RWPE1 (cell line): Measurements from ENCODE around the gene ELK3.

Experiments used
- CTCF ChIA-PET: fragments of 350-600 bp; sonication (Branson Sonifier 250); formaldehyde crosslinking; extraction: SDS; loops from one replicate; lab custom pipeline; 2021; lab: Yijun Ruan, JAX
- POLR2A ChIA-PET: fragments of 400-600 bp; formaldehyde crosslinking; extraction: SDS; loops from one replicate; lab custom pipeline; 2020; ENCODE audit warnings: antibody characterized with exemption; ENCODE audit not compliant: low non-redundant PET; lab: Yijun Ruan, JAX
- DNase-seq: peaks from one replicate; pipeline ENCODE4 v3.0.0; 2012; ENCODE audit warnings: low spot score
- H3K27ac ChIP-seq: fragments of 450-650 bp; 2 replicates; pipeline ENCODE4 v1.5.1; 2017
- CTCF ChIP-seq: fragments of 450-650 bp; conservative IDR thresholded peaks from 2 replicates; pipeline ENCODE4 v1.5.1; 2017; ENCODE audit warnings: low read depth, mild to moderate bottlenecking

Gene ELK3

GRCh38 chr12:96193725-96194575 is at the start of gene ELK3:
ELK3 (plus strand) TSS chr12:96194375.
- TF ChIP-seq CTCF: no peak
- peak within 1 kb of the TSS; percentile 99 for H3K27ac ChIP-seq
- POLR2A ChIA-PET: no interaction called here
- DNase-seq: peak; percentile 65
- CTCF ChIA-PET: no interaction called here

GRCh38 chr12:96146747-96147146 is 47.4 kb upstream of the ELK3 start:
- no peak for TF ChIP-seq CTCF
- ChIA-PET POLR2A (no interaction called here), CTCF (interaction anchor here (0.5 kb wide), 1 partner anchor 413 kb away, joined by 4 read pairs; no protein-coding TSS in a partner anchor)
- DNase-seq: no peak
- H3K27ac ChIP-seq: no peak overlapping the region

- TF ChIP-seq CTCF: no peak
- no peak for DNase-seq
- H3K27ac ChIP-seq: no peak overlapping the region
- POLR2A ChIA-PET: no interaction called here
- CTCF ChIA-PET: no interaction called here
Observed at GRCh38 chr12:96150442-96150841, 43.7 kb upstream of the ELK3 start.

- ChIA-PET CTCF (interaction anchor here (0.7 kb wide), 1 partner anchor 15 kb away, joined by 4 read pairs; no protein-coding TSS in a partner anchor), POLR2A (no interaction called here)
- no peak for DNase-seq
- no peak overlapping the region for H3K27ac ChIP-seq
- TF ChIP-seq CTCF: no peak
Observed at GRCh38 chr12:96152164-96152563, 42.0 kb upstream of the ELK3 start.

GRCh38 chr12:96153131-96153725 is 40.9 kb upstream of the ELK3 start:
- POLR2A ChIA-PET: no interaction called here
- no peak for DNase-seq
- TF ChIP-seq CTCF: no peak
- no peak overlapping the region for H3K27ac ChIP-seq
- CTCF ChIA-PET: no interaction called here

GRCh38 chr12:96155181-96155580 is 39.0 kb upstream of the ELK3 start:
- ChIA-PET CTCF (no interaction called here), POLR2A (no interaction called here)
- TF ChIP-seq CTCF: no peak
- H3K27ac ChIP-seq: no peak overlapping the region
- no peak for DNase-seq
